ENCODE results near the gene FGFRL1.

GRCh38 chr4:1075809-1076699 lies 64.6 kb downstream of the FGFRL1 start:
- TF ChIP-seq, protein P1, sequence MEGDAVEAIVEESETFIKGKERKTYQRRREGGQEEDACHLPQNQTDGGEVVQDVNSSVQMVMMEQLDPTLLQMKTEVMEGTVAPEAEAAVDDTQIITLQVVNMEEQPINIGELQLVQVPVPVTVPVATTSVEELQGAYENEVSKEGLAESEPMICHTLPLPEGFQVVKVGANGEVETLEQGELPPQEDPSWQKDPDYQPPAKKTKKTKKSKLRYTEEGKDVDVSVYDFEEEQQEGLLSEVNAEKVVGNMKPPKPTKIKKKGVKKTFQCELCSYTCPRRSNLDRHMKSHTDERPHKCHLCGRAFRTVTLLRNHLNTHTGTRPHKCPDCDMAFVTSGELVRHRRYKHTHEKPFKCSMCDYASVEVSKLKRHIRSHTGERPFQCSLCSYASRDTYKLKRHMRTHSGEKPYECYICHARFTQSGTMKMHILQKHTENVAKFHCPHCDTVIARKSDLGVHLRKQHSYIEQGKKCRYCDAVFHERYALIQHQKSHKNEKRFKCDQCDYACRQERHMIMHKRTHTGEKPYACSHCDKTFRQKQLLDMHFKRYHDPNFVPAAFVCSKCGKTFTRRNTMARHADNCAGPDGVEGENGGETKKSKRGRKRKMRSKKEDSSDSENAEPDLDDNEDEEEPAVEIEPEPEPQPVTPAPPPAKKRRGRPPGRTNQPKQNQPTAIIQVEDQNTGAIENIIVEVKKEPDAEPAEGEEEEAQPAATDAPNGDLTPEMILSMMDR (conservative IDR thresholded peaks at IDR 0.05) = no peak
- TF ChIP-seq EZH2 (IDR thresholded peaks at IDR 0.05; ENCODE audit: low read depth) = no peak
